ENCODE data around the gene GTPBP1. TPM values are rescaled to one million over a fixed set of nuclear protein-coding genes. Genes with fewer than 3 reads are reported as not detected.

Gene GTPBP1
- total and polyA plus RNA-seq, 2 of the 13 experiments (the other 11 are each of a cell fraction or from before 2014, with no cell fraction given): 22.3 to 27.0 TPM

GRCh38 chr22:38700789-38701628, 4.7 kb upstream of the GTPBP1 start, which contains the start of gene JOSD1 (continued):
- TF ChIP-seq ETS1 (CRISPR knock-in tag; IDR thresholded peaks at IDR 0.05) (no peak), HOXA9 (CRISPR knock-in tag; IDR thresholded peaks at IDR 0.05; ENCODE audit: borderline replicate concordance) (peak; percentile 70; the same call in 1 of the 2 replicates), YEATS4 (CRISPR knock-in tag; IDR thresholded peaks at IDR 0.05; ENCODE audit: borderline replicate concordance) (peak; percentile 91), ZSCAN12 (CRISPR knock-in tag; IDR thresholded peaks at IDR 0.05) (no peak; the same call in 1 of the 2 replicates), HES4 (CRISPR knock-in tag; IDR thresholded peaks at IDR 0.05; ENCODE audit: borderline replicate concordance) (peak; percentile 61), GFI1 (CRISPR knock-in tag; IDR thresholded peaks at IDR 0.05; ENCODE audit: borderline replicate concordance) (no peak), MLLT10 (CRISPR knock-in tag; IDR thresholded peaks at IDR 0.05) (no peak), TBX2 (CRISPR knock-in tag; IDR thresholded peaks at IDR 0.05; ENCODE audit: borderline replicate concordance) (peak; percentile 75), ELF4 (CRISPR knock-in tag; IDR thresholded peaks at IDR 0.05; ENCODE audit: borderline replicate concordance) (0 out of 2 replicates have a peak, but pooled peaks have one; percentile 38), ZXDC (CRISPR knock-in tag; IDR thresholded peaks at IDR 0.05) (peak; percentile 51), GABPB1 (CRISPR knock-in tag; IDR thresholded peaks at IDR 0.05) (peak; percentile 91), TOPORS (CRISPR knock-in tag; IDR thresholded peaks at IDR 0.05) (peak; percentile 94), ZNF569 (CRISPR knock-in tag; IDR thresholded peaks at IDR 0.05; ENCODE audit: borderline replicate concordance) (no peak), MATR3 (CRISPR knock-in tag; IDR thresholded peaks at IDR 0.05) (no peak), SP2 (CRISPR knock-in tag; IDR thresholded peaks at IDR 0.05) (peak; percentile 61), ZNF740 (CRISPR knock-in tag; IDR thresholded peaks at IDR 0.05) (0 out of 2 replicates have a peak, but pooled peaks have one; percentile 14), MEIS2 (CRISPR knock-in tag; IDR thresholded peaks at IDR 0.05) (peak; percentile 67; the same call in 1 of the 2 replicates), JUND (CRISPR knock-in tag; IDR thresholded peaks at IDR 0.05) (peak; percentile 91), E2F1 (CRISPR knock-in tag; IDR thresholded peaks at IDR 0.05) (peak; percentile 32; the same call in 1 of the 2 replicates), ZNF574 (CRISPR knock-in tag; IDR thresholded peaks at IDR 0.05) (peak; percentile 92), FOXA3 (CRISPR knock-in tag; IDR thresholded peaks at IDR 0.05) (peak; percentile 41; the same call in 1 of the 2 replicates)
